WI38 (cell line): ENCODE results near the gene FHAD1.

Source experiments
- H3K4me3 ChIP-seq: 2 replicates; pipeline ENCODE4 v1.5.1; 2011; ENCODE audit warnings: low read depth, mild to moderate bottlenecking, control low read depth, low read length
- TF ChIP-seq, protein P1 (sequence below): IDR thresholded peaks from 2 replicates; pipeline ENCODE4 v1.5.1; 2012; ENCODE audit warnings: low read depth, mild to moderate bottlenecking, control low read depth, low read length

Gene FHAD1

DNA sequence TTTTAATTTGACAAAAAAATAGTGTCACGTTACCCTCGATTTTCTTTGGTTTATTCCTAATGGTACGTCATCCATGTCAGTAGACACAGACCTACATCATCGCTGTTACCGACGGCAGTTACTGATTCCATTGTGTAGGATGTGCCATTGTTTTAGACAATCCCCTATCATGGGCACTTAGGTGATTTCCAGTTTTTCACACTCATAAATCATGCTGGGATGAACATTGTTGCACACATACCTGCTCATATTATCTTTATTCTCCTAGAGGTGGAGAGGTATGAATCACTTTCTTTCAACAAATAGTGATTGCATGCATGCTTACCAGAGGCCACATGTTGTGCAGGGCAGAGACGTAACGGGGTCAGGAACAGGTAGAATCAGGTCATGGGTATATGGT lies 83.0 kb downstream of the FHAD1 start:
- TF ChIP-seq, protein P1, sequence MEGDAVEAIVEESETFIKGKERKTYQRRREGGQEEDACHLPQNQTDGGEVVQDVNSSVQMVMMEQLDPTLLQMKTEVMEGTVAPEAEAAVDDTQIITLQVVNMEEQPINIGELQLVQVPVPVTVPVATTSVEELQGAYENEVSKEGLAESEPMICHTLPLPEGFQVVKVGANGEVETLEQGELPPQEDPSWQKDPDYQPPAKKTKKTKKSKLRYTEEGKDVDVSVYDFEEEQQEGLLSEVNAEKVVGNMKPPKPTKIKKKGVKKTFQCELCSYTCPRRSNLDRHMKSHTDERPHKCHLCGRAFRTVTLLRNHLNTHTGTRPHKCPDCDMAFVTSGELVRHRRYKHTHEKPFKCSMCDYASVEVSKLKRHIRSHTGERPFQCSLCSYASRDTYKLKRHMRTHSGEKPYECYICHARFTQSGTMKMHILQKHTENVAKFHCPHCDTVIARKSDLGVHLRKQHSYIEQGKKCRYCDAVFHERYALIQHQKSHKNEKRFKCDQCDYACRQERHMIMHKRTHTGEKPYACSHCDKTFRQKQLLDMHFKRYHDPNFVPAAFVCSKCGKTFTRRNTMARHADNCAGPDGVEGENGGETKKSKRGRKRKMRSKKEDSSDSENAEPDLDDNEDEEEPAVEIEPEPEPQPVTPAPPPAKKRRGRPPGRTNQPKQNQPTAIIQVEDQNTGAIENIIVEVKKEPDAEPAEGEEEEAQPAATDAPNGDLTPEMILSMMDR: no peak

DNA sequence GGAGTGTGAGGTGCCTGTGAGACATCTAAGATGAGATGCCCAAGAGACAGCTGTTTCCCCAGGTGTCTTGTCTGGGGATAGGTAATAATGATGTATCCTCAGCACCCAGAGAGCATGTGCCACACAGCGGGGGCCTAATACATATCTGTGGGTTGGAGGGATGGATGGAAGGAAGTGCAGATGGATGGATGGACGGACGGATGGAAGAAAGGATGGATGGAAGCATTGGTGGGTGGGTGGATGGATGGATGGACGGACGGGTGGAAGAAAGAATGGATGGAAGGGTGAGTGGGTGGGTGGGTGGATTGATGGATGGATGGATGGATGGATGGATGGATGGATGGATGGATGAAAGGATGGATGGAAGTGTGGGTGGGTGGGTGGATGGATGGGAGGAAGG lies 84.2 kb downstream of the FHAD1 start:
- TF ChIP-seq, protein P1: no peak
- no peak overlapping the region for H3K4me3 ChIP-seq

More for the DNA sequence above, 83.0 kb downstream of the FHAD1 start:
- no peak overlapping the region for H3K4me3 ChIP-seq

DNA sequence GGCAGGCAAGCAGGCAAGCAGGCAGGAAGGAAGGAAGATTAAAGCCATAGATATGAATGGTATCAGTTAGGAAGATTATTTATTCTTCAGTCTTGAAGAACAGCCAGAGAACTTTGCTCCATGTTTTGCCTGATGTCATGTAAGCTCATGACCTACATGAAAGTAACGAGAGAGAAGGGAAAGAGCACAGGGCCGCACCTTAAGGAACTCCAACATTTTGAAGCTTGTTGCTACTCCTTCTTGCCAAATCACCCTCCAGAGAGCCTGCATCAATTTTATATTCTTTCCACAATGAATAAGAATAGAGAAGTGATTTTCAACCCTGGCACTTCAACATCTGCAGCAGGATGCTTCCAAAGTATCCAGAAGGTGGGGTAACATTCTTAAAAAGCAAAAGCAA lies 84.7 kb downstream of the FHAD1 start:
- TF ChIP-seq, protein P1: no peak
- H3K4me3 ChIP-seq: no peak overlapping the region

DNA sequence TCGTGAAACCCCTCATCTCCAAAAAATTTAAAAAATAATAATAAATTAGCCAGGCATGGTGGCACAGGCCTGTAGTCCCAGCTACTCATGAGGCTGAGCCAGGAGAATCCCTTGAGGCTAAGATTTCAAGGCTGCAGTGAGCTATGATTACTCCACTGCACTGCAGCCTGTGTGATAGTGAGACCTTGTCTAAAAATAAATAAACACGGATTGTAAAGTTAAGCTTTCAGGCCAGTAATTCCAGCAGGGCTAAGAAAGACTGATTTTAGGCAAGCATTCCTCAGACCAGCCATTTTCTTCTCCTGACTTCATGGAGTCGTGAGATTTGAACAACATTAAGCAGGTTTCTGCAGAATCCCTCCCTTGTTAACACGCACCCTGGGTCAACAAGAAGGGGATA lies 85.5 kb downstream of the FHAD1 start:
- no peak overlapping the region for H3K4me3 ChIP-seq
- TF ChIP-seq, protein P1: no peak

DNA sequence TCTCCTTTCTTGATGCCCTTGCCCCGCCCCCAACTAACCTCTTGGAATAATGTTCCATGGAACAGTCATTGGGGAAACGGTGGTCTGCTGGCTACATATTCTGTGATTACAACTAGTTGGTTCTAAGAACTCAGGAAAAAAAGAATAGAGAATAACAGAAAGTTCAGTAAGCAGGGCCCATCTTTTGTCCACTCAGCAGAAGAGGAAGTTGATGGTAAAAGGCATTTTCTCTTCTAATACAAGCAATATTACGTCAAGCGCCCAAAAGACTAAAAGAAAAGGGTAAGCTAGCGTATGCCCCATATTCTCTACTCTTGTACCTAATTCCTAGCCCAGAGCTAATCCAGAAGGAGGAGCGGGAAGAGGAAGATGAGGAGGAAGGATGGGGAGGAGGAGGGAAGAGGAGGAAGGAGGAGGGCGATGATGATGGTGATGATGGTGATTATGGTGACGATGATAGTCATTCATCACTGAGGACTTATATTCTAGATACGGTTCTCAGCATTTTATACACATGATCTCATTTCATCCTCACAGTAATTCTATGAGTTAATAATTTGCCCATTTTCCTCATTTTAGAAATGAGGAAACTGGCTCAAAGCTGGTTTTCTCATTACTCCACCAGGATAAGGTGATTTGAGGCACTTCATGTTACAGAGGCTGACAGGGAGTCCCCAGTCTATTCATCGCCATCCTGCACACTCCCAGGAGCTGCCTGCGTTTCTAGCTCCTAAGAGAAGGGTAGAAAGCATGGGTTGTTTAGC lies 86.1 kb downstream of the FHAD1 start:
- TF ChIP-seq, protein P1: no peak
- no peak overlapping the region for H3K4me3 ChIP-seq

DNA sequence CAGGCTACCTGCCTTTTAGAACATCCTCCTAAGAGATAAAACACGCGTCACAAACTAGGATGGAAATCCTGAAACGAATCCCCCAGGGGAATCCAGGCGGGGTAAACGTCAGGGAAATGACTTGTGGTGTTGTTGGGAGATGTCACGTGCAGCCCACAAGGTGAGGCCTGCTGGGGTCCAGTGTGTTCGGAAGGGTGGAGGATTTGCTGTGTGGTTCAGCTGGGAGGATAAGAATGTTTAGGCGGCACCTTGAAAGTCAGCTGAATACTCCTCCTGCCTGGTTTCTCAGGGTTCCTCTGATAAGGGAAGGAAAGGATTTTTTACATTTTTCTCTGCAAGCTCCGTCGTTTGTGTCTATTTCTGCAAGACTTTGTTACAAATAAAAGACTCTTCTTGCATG lies 88.0 kb downstream of the FHAD1 start:
- no peak overlapping the region for H3K4me3 ChIP-seq
- TF ChIP-seq, protein P1: no peak

DNA sequence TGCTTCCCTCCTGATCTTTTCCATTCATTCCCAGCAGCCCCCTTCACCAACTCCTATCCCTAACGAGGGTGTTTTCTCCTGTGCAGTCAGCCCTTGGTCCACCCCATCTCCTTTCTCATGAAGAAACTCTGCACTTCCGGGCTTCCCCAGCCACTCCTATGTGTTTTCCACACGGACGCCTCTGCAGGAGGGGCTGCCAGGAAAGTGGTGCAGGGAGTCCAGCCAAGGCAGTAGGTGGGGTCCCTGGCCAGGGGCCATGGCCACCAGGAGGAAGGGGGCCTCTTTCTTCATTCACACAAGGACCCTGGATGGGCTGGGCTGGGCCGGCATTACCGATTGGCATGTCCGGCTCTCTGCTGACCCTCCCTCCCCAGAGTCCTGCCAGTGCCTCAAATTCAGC lies 89.8 kb downstream of the FHAD1 start:
- TF ChIP-seq, protein P1: no peak
- no peak overlapping the region for H3K4me3 ChIP-seq
